Right cardiac atrium (tissue), 5 donors: Measurements from ENCODE around the gene MRPS12. TPM values are rescaled to one million over a fixed set of nuclear protein-coding genes. Genes with fewer than 3 reads are reported as not detected.

Experiments
- ATAC-seq, 2 donors: fragments of 200-7000 bp; cut with Tn5 transposase; one replicate each; pipeline versions ENCODE4 v1.8.0 to v1.9.1; 2020; ENCODE audit warnings: moderate library complexity in 2 of 2, mild to moderate bottlenecking in 1 of 2
- DNase-seq, 3 donors: peaks; one replicate each; pipeline ENCODE4 v3.0.0-alpha.2; 2020
- H3K27ac ChIP-seq: one replicate; pipeline ENCODE4 v1.5.1; 2013; ENCODE audit warnings: mild to moderate bottlenecking, low read length, control low read depth, moderate library complexity
- H3K27me3 ChIP-seq: one replicate; pipeline ENCODE4 v1.6.1; 2013; ENCODE audit not compliant: control insufficient read depth, insufficient read depth
- H3K4me1 ChIP-seq: one replicate; pipeline ENCODE4 v1.6.1; 2013; ENCODE audit warnings: low read length; ENCODE audit not compliant: control insufficient read depth, insufficient read depth
- H3K4me3 ChIP-seq: one replicate; pipeline ENCODE4 v1.5.1; 2013; ENCODE audit warnings: low read length, control low read depth
- H3K9me3 ChIP-seq: one replicate; pipeline ENCODE4 v1.6.1; 2013; ENCODE audit warnings: low read length; ENCODE audit not compliant: control insufficient read depth
- WGBS: extraction: QIAGEN DNeasy Blood & Tissue Kit; methylation state at CpG from one replicate; pipeline ENCODE4 v1.1.7; 2013; 5-methylcytosine and 5-hydroxymethylcytosine counted together
- intact Hi-C, 4 donors: fragments of 100-400 bp; cut with DNase I; formaldehyde crosslinking; loops; one replicate each; pipeline versions ENCODE4 v1.11.0 to v1.14.0; 2022 to 2023
- polyA plus RNA-seq: library from polyadenylated mRNA; stranded (reverse); fragments of 200-250 nt; gene quantifications from one replicate; pipeline ENCODE4 v1.2.3, GENCODE V29; 2013
- total RNA-seq, 4 donors: library from RNA; stranded (reverse); fragmentation: NEBNext Ultra II Directional; extraction: Animal tissue kit (Norgen Biotek cat#: 25700); gene quantifications; one replicate each; pipeline ENCODE4 v1.2.1, GENCODE V29; 2021
- donor health status: healthy with polysubstance abuse.
- donor health status: DM: no; HTN: yes; CAD: no.
- donor health status: DM: no; HTN: no; CAD: no.
- donor health status: DM: no; HTN: yes; CAD: no; lungs with severe emphysema.
- donor health status: DM: yes; HTN: yes; CAD: no.

The MRPS12 gene
- total and polyA plus RNA-seq, 5 donors: 49.9 to 80.5 (median 62.2) TPM

DNA sequence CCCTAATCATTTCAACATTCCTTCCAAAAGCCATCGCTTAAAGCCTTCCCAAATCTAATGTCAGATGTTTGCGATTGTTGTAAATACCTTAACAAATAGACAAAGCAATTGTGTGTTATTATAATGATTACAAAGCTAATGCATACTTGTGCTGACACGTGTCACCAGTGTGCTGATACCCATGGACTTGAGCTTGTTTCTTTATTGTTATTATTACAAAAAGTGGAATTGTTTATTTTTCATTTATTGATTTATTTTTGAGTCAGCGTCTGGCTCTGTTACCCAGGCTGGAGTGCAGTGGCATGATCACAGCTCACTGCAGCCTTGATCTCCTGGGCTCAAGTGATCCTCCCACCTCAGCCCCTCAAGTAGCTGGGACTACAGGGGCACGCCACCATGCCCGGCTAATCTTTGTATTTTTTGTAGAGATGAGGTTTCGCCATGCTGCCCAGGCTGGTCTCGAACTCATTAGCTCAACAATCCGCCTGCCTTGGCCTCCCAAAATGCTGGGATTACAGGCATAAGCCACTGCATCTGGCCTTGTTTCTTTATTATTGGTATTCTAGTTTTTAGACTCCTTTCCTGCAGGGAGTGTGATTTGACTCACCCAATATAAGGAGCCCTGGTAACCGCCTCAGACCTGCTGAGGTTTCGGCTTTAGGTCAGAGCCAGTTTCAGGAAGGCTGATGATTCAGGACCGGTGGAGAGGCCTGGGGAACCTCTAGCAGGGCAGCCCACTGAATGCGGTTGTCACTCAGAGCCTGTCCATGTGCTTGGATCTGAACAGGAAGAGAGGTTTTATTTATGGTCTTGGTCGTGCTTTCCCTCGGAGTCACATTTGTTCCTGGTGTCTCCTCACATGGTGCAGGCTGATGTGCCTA, 46.9 kb downstream of the MRPS12 start:
- WGBS: 83% methylated on average over 15 of the region's 15 CpGs
- Histone ChIP-seq H3K4me1 (no peaks in the 10 kb centered on the region), H3K27me3 (no peaks in the 10 kb centered on the region), H3K4me3 (no peak overlapping the region), H3K27ac (no peak overlapping the region), H3K9me3 (no peaks in the 10 kb centered on the region)
- DNase-seq (no peak), ATAC-seq (no peak)
- intact Hi-C loops: no loop called here

DNA sequence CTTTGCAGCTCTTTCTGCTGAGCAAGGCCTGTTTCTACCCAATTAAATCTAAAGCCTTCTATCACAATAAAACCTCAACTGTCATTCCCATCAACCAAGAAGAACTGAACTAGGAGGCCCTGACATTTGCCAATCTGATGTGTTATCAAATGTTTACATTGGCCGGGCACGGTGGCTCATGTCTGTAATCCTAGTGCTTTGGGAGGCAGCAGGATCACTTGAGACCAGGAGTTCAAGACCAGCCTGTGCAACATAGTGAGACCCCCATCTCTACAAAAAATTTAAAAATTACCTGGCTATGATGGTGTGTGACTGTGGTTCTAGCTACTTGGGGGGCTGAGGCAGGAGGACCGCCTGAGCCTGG, 47.6 kb downstream of the MRPS12 start:
- 72% methylated on average over 3 of the region's 3 CpGs for WGBS
- Histone ChIP-seq H3K4me3 (no peak overlapping the region), H3K27ac (no peak overlapping the region), H3K9me3 (no peaks in the 10 kb centered on the region), H3K27me3 (no peaks in the 10 kb centered on the region), H3K4me1 (no peaks in the 10 kb centered on the region)
- intact Hi-C loops: no loop called here
- ATAC-seq (no peak), DNase-seq (no peak)

DNA sequence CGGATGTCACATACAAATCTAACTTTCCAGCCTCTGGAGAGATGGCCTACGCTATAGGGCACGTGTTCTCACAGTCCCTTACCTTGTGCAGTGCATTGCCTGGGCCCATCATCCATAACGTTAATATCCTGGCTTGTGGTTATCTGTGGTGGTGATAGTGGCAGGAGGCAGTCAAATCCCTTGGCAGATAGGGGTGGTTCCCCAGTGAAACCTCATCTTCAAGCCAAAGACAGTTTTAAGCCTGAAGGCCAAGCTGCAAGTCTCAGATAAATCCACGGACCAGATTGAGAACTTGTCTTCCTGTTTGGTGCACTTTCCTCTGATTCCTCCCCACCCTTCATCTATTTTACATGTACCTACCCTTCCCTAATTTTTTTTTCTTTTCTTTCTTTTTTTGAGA, 49.1 kb downstream of the MRPS12 start:
- WGBS: 65% methylated on average over 5 of the region's 5 CpGs
- DNase-seq (no peak), ATAC-seq (no peak)
- Histone ChIP-seq H3K4me1 (no peaks in the 10 kb centered on the region), H3K27ac (no peak overlapping the region), H3K9me3 (no peaks in the 10 kb centered on the region), H3K4me3 (no peak overlapping the region), H3K27me3 (no peaks in the 10 kb centered on the region)
- intact Hi-C loops: no loop called here

DNA sequence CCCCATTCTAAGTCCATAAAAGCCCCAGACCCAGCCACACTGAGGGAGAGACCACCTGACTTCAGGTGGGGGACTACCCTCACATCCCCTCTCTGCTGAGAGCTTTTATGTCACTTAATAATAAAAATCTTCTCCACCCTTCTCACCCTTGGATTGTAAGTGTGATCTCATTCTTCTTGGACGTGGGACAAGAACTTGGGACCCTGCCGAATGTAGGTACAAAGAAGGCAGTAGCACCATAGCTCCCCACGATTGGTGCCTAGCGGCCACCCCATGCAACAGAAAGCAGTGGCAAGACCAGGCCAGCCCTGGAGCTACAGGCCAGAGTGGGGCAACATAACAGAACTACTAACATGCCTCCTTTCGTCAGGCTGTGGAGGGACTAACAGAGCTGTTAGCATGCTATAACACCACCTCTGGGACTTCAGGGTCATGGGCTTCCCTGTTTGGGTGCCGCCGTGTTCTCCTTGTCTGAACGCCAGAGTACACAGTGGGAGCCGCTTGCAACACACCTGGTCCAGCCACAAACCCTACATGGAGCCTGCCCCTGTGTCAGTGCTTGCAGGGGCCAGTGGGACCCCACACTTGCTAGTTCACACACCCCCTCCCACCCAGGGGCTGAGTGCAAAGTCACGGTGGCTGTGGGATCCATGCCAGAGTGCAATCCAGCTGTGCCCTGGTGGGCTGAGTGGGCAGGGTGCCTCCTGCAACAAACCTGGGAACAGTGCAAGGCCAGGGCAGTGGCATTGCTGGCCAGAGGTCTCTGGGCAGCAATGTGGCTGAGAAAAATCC, 50.0 kb downstream of the MRPS12 start:
- no peaks in the 10 kb centered on the region for H3K27me3 ChIP-seq
- WGBS: 92% methylated on average over 10 of the region's 10 CpGs
- intact Hi-C loops: no loop called here

More for the DNA sequence above, 50.0 kb downstream of the MRPS12 start:
- Histone ChIP-seq H3K4me1 (no peaks in the 10 kb centered on the region), H3K4me3 (no peak overlapping the region), H3K9me3 (no peaks in the 10 kb centered on the region), H3K27ac (no peak overlapping the region)
- DNase-seq (no peak), ATAC-seq (no peak)

Other genes with a start within 250 kb of the MRPS12 start
- gene CAPN12, start 186.5 kb upstream of the MRPS12 start, total RNA-seq: under 1 TPM; 0.22 to 0.85 (median 0.54) TPM
- gene CAPN12, start 186.5 kb upstream of the MRPS12 start, polyA plus RNA-seq: 0.91 TPM
- 1 to 10 TPM in 1 of 4 donors, under 1 TPM in 1, not detected in 2; 0.79 to 1.1 TPM for gene LGALS7, start 157.4 kb upstream of the MRPS12 start, total RNA-seq
- not detected for gene LGALS7, start 157.4 kb upstream of the MRPS12 start, polyA plus RNA-seq
- not detected for gene LGALS7B, start 141.7 kb upstream of the MRPS12 start, total RNA-seq
- gene LGALS7B, start 141.7 kb upstream of the MRPS12 start, polyA plus RNA-seq: 0.70 TPM
- gene LGALS4, start 118.0 kb upstream of the MRPS12 start, total RNA-seq: 1 to 10 TPM in 2 of 4 donors, under 1 TPM in 2; 0.56 to 1.2 (median 0.85) TPM
- gene LGALS4, start 118.0 kb upstream of the MRPS12 start, polyA plus RNA-seq: 0.45 TPM
- gene ECH1, start 99.2 kb upstream of the MRPS12 start, total RNA-seq: 100 to 1,000 TPM; 403 to 585 (median 523) TPM
- gene ECH1, start 99.2 kb upstream of the MRPS12 start, polyA plus RNA-seq: 1,015 TPM
- 100 to 1,000 TPM; 146 to 206 (median 178) TPM for gene HNRNPL, start 81.0 kb upstream of the MRPS12 start, total RNA-seq
- gene HNRNPL, start 81.0 kb upstream of the MRPS12 start, polyA plus RNA-seq: 131 TPM
- 1 to 10 TPM; 3.1 to 4.6 (median 3.5) TPM for gene RINL, start 52.7 kb upstream of the MRPS12 start, total RNA-seq
- gene RINL, start 52.7 kb upstream of the MRPS12 start, polyA plus RNA-seq: 7.2 TPM
- 10 to 100 TPM; 57.6 to 75.9 (median 60.3) TPM for gene SIRT2, start 31.3 kb upstream of the MRPS12 start, total RNA-seq
- 96.5 TPM for gene SIRT2, start 31.3 kb upstream of the MRPS12 start, polyA plus RNA-seq
- gene NFKBIB, start 31.0 kb upstream of the MRPS12 start, total RNA-seq: 10 to 100 TPM; 16.0 to 20.6 (median 18.6) TPM
- 28.9 TPM for gene NFKBIB, start 31.0 kb upstream of the MRPS12 start, polyA plus RNA-seq
- under 1 TPM in 2 of 4 donors, not detected in 2; 0.29 to 0.33 TPM for gene CCER2, start 18.8 kb upstream of the MRPS12 start, total RNA-seq
- 0.14 TPM for gene CCER2, start 18.8 kb upstream of the MRPS12 start, polyA plus RNA-seq
- gene SARS2, start 181 bp upstream of the MRPS12 start, total RNA-seq: 10 to 100 TPM; 15.5 to 20.3 (median 16.4) TPM
- gene SARS2, start 181 bp upstream of the MRPS12 start, polyA plus RNA-seq: 18.5 TPM
- 10 to 100 TPM in 3 of 4 donors, 1 to 10 TPM in 1; 8.5 to 12.9 (median 11.7) TPM for gene FBXO17, start 44.8 kb downstream of the MRPS12 start, total RNA-seq
- gene FBXO17, start 44.8 kb downstream of the MRPS12 start, polyA plus RNA-seq: 8.2 TPM
- 10 to 100 TPM; 18.4 to 26.4 (median 20.2) TPM for gene FBXO27, start 101.6 kb downstream of the MRPS12 start, total RNA-seq
- 10.9 TPM for gene FBXO27, start 101.6 kb downstream of the MRPS12 start, polyA plus RNA-seq
- not detected for gene ACP7, start 153.4 kb downstream of the MRPS12 start, total RNA-seq
- not detected for gene ACP7, start 153.4 kb downstream of the MRPS12 start, polyA plus RNA-seq
- gene PAK4, start 194.8 kb downstream of the MRPS12 start, total RNA-seq: 10 to 100 TPM; 19.9 to 24.4 (median 21.7) TPM
- 15.1 TPM for gene PAK4, start 194.8 kb downstream of the MRPS12 start, polyA plus RNA-seq